RWPE1 (cell line): ENCODE results near the gene MTX1.
A peak's percentile ranks its signal among the peaks of the same experiment; 100 is the strongest.

ENCODE experiments used
- CTCF ChIA-PET: fragments of 350-600 bp; sonication (Branson Sonifier 250); formaldehyde crosslinking; extraction: SDS; loops from one replicate; lab custom pipeline; 2021; lab: Yijun Ruan, JAX
- POLR2A ChIA-PET: fragments of 400-600 bp; formaldehyde crosslinking; extraction: SDS; loops from one replicate; lab custom pipeline; 2020; ENCODE audit warnings: antibody characterized with exemption; ENCODE audit not compliant: low non-redundant PET; lab: Yijun Ruan, JAX
- DNase-seq: peaks from one replicate; pipeline ENCODE4 v3.0.0; 2012; ENCODE audit warnings: low spot score
- H3K27ac ChIP-seq: fragments of 450-650 bp; 2 replicates; pipeline ENCODE4 v1.5.1; 2017
- CTCF ChIP-seq: fragments of 450-650 bp; conservative IDR thresholded peaks from 2 replicates; pipeline ENCODE4 v1.5.1; 2017; ENCODE audit warnings: low read depth, mild to moderate bottlenecking

The MTX1 gene

DNA sequence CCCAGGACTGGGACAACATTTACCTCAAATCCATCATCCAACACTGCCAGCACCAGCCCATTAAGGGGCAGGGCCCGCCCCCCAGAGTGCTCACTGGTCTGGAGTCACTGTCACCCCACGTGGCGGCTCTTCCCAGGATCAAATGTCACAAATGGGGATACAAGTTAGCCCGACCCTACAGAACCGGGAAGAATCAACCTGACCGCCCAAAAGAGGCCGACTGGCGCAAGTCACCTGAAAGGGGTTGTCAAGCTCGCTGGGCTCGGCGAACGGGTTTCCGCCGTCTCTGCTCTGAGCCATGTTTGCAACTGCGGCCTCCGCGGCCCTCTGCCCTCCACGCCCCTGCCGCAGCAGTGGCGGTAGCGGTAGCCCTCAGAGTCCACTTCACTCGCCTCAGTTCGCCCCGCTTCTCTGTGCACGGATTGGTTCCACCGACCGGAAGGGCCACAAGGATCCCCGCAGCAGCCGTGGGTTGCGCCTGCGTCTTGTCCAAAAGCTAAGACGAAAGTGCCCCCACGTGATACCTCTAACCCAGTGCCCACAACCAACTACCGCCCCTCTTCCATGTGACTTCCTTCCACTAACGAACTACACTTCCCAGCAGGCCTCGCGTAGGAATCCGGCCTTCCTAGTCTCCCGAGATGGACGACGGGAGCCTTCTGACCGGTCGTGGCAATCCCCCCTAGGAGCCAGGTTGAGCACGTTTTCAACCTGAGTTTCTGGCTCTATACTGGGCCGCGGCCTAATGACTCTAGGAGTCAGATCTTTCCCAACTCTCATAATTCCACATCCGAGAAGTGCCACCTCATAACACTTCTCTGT is 53.6 kb downstream of the MTX1 start, which contains the start of gene SCAMP3:
SCAMP3 (minus strand) TSS at position 509 of the 822 bp plus-strand sequence; CDS start at position 300, 209 bp downstream.
- peak within 1 kb of the TSS; percentile 85 for H3K27ac ChIP-seq
- ChIA-PET CTCF (interaction anchor here (2.1 kb wide), 1 partner anchor 12 kb away, joined by 14 read pairs; no protein-coding TSS in a partner anchor), POLR2A (interaction anchor here (0.8 kb wide), 1 partner anchor 11 kb away, joined by 5 read pairs; the partner anchor contains the start of gene CLK2)
- TF ChIP-seq CTCF, result no peak
- DNase-seq, result peak; percentile 99

DNA sequence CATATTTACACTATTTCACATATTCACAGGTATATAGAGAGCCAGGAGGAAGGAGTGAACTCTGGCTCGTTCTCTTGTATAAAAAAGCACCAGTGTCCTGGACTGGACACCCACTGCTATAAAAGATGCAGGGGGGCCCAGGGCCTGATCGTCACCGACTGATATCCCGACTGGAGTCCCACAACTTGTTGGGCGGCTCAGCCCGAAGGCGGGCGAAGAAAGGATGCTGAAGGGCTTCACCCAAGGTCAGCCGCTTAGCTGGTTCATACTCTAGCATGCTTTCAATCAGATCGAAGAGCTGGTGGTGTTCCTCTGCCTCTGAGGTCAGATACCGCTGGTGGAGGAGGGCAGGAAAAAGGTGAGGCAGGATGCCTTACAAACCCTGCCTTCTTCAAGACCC is 54.6 kb downstream of the MTX1 start:
- no peak for DNase-seq
- H3K27ac ChIP-seq, result peak overlapping the region; percentile 85
- no peak for TF ChIP-seq CTCF
- POLR2A ChIA-PET, result no interaction called here
- CTCF ChIA-PET, result interaction anchor here (0.7 kb wide), 1 partner anchor 13 kb away, joined by 4 read pairs; no protein-coding TSS in a partner anchor
